ENCODE results near the gene KRTAP13-4. TPM values are rescaled to one million over a fixed set of nuclear protein-coding genes. Genes with fewer than 3 reads are reported as not detected.

The KRTAP13-4 gene
- total and polyA plus RNA-seq, 2 experiments from 2014 or later, result not detected

DNA sequence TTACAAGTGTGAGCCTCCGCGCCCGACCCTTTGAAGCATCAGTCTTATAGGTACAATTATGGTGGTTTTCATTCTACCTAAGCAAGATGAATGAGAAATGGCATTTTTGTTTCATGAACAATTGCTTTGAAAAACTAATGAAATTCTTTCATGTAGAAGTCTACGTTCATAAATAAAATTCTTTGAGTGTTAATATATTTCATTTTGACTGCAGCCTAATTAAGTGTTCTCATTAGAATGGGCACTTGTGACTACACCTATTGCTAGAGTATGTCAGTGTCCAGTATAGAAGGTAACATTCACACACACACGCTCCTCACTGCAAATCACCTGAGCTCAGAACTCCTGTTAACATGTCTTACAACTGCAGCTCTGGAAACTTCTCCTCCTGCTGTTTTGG is 10.0 kb downstream of the KRTAP13-4 start, which contains the start of gene KRTAP15-1:
Gene KRTAP15-1, plus strand, starts transcription at position 301 of the 400 bp plus-strand sequence. Its CDS starts 53 bp downstream, at position 354.
- Histone ChIP-seq H2AFZ (no peak within 1 kb of the TSS), H4K20me1 (ENCODE audit: insufficient read depth, poor library complexity, severe bottlenecking) (no peaks in the 10 kb centered on the region), H3K9me2 (replicated peaks; ENCODE audit: insufficient read depth) (no peaks in the 10 kb centered on the region), H3K4me2 (no peak within 1 kb of the TSS), H3K27me3 (no peaks in the 10 kb centered on the region), H3K36me3 (replicated peaks; ENCODE audit: insufficient read depth, low read depth) (no peaks in the 10 kb centered on the region), H3K79me2 (no peaks in the 10 kb centered on the region), H3K27ac (no peak within 1 kb of the TSS), H3K4me1 (ENCODE audit: insufficient read depth) (peaks cover 6% of the 10 kb centered on the region), H3K4me3 (no peak within 1 kb of the TSS), H3K9me3 (ENCODE audit: low read depth) (no peaks in the 10 kb centered on the region)
- 96% methylated on average over 5 of the region's 5 CpGs for WGBS (ENCODE audit: low lambda C conversion rate, missing lambda C conversion rate)
- no peak for DNase-seq (ENCODE audit: low spot score)
- TF ChIP-seq EZH2 (IDR thresholded peaks at IDR 0.05; ENCODE audit: borderline replicate concordance), result no peak

DNA sequence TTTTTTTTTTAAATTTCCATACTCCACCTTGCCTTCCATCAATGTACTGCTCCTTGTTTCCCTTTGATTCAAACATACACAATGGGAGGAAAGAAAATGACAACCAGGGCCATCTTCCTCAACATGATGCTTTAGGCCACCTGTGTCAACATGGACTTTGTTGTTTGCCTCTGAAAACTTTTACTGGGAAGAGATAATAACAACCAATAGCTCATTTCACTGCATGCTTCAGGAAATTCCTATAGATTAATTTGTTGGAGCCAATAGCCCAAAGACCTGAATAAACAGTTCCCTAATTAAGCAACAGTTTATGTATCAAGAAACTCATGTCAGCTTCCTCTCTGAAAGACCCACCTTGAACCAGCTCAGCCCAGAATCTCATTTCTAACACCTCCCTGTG is 13.2 kb downstream of the KRTAP13-4 start:
- H3K36me3 ChIP-seq (replicated peaks; ENCODE audit: insufficient read depth, low read depth), result no peaks in the 10 kb centered on the region
- TF ChIP-seq, protein P1, sequence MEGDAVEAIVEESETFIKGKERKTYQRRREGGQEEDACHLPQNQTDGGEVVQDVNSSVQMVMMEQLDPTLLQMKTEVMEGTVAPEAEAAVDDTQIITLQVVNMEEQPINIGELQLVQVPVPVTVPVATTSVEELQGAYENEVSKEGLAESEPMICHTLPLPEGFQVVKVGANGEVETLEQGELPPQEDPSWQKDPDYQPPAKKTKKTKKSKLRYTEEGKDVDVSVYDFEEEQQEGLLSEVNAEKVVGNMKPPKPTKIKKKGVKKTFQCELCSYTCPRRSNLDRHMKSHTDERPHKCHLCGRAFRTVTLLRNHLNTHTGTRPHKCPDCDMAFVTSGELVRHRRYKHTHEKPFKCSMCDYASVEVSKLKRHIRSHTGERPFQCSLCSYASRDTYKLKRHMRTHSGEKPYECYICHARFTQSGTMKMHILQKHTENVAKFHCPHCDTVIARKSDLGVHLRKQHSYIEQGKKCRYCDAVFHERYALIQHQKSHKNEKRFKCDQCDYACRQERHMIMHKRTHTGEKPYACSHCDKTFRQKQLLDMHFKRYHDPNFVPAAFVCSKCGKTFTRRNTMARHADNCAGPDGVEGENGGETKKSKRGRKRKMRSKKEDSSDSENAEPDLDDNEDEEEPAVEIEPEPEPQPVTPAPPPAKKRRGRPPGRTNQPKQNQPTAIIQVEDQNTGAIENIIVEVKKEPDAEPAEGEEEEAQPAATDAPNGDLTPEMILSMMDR (IDR thresholded peaks at IDR 0.05; ENCODE audit: poor library complexity), result no peak
- TF ChIP-seq EZH2phosphoT487 (IDR thresholded peaks at IDR 0.05; ENCODE audit: low read depth, severe bottlenecking, unreplicated experiment), result no peak
- TF ChIP-seq EZH2 (IDR thresholded peaks at IDR 0.05; ENCODE audit: borderline replicate concordance), result no peak
- no peaks in the 10 kb centered on the region for H4K20me1 ChIP-seq (ENCODE audit: insufficient read depth, poor library complexity, severe bottlenecking)
- no peak overlapping the region for H3K27ac ChIP-seq
- no peak overlapping the region for H2AFZ ChIP-seq
- H3K27me3 ChIP-seq, result no peaks in the 10 kb centered on the region
- DNase-seq (ENCODE audit: low spot score), result no peak
- no peaks in the 10 kb centered on the region for H3K9me2 ChIP-seq (replicated peaks; ENCODE audit: insufficient read depth)
- H3K4me2 ChIP-seq, result no peak overlapping the region
- peaks cover 6% of the 10 kb centered on the region for H3K4me1 ChIP-seq (ENCODE audit: insufficient read depth)
- H3K4me3 ChIP-seq, result no peak overlapping the region
- no peaks in the 10 kb centered on the region for H3K9me3 ChIP-seq (ENCODE audit: low read depth)
- H3K79me2 ChIP-seq, result no peaks in the 10 kb centered on the region

DNA sequence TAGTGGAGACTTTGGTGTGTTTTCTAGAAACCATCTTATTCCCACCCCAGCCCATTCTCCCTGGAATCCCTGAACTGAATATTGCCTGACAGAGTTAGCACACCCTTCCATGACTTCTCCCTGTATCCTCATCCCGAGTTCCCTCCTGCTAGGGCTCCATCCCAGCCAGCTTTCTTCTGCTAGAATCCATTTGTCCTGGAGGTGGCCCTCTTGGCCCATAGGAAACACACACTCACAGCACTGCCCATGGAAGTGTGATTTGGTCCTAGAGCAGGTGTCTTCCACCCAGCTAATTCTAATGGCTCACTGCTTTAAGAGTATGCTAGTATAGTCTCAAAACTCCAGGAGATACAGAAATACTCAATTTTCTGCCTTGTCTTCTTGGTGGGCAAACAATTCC is 14.2 kb downstream of the KRTAP13-4 start:
- Histone ChIP-seq H3K9me2 (replicated peaks; ENCODE audit: insufficient read depth) (no peaks in the 10 kb centered on the region), H3K27ac (no peak overlapping the region), H2AFZ (no peak overlapping the region), H3K4me3 (no peak overlapping the region), H4K20me1 (ENCODE audit: insufficient read depth, poor library complexity, severe bottlenecking) (no peaks in the 10 kb centered on the region), H3K4me2 (no peak overlapping the region), H3K27me3 (no peaks in the 10 kb centered on the region), H3K36me3 (replicated peaks; ENCODE audit: insufficient read depth, low read depth) (no peaks in the 10 kb centered on the region), H3K9me3 (ENCODE audit: low read depth) (no peaks in the 10 kb centered on the region), H3K4me1 (ENCODE audit: insufficient read depth) (peaks cover 6% of the 10 kb centered on the region), H3K79me2 (no peaks in the 10 kb centered on the region)
- no peak for DNase-seq (ENCODE audit: low spot score)
- TF ChIP-seq, protein P1 (IDR thresholded peaks at IDR 0.05; ENCODE audit: poor library complexity), result no peak
- TF ChIP-seq EZH2 (IDR thresholded peaks at IDR 0.05; ENCODE audit: borderline replicate concordance), result no peak
- TF ChIP-seq EZH2phosphoT487 (IDR thresholded peaks at IDR 0.05; ENCODE audit: low read depth, severe bottlenecking, unreplicated experiment), result no peak
- 73% methylated on average over 1 of the region's 1 CpG for WGBS (ENCODE audit: low lambda C conversion rate, missing lambda C conversion rate)

DNA sequence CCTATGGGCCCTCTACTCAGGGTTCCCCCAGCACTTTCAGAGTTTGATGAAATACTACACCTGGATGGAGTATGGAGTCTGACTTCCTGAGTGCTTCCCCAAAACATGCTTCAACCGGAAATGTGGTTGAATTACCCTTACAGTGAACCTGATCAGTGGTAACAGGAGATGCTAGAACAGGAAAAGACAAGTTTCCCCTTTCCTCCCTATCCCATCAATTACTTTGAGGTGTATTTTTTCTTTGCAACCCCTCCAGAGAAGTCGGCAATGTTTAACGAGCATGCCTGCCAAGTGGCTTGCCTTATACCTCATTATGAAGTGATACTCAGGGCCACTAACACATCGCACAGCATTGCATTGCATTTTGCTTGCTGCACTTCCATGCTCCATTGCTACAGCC is 17.0 kb downstream of the KRTAP13-4 start:
- no peak overlapping the region for H2AFZ ChIP-seq

More for the DNA sequence above, 17.0 kb downstream of the KRTAP13-4 start:
- Histone ChIP-seq H3K4me1 (ENCODE audit: insufficient read depth) (peaks cover 6% of the 10 kb centered on the region), H3K9me3 (ENCODE audit: low read depth) (no peaks in the 10 kb centered on the region), H3K4me2 (no peak overlapping the region), H3K36me3 (replicated peaks; ENCODE audit: insufficient read depth, low read depth) (no peaks in the 10 kb centered on the region), H3K4me3 (no peak overlapping the region), H3K27ac (no peak overlapping the region), H4K20me1 (ENCODE audit: insufficient read depth, poor library complexity, severe bottlenecking) (no peaks in the 10 kb centered on the region), H3K27me3 (no peaks in the 10 kb centered on the region), H3K79me2 (no peaks in the 10 kb centered on the region), H3K9me2 (replicated peaks; ENCODE audit: insufficient read depth) (no peaks in the 10 kb centered on the region)
- DNase-seq (ENCODE audit: low spot score), result no peak
- 69% methylated on average over 4 of the region's 4 CpGs for WGBS (ENCODE audit: low lambda C conversion rate, missing lambda C conversion rate)
- TF ChIP-seq EZH2 (IDR thresholded peaks at IDR 0.05; ENCODE audit: borderline replicate concordance), result no peak
- TF ChIP-seq EZH2phosphoT487 (IDR thresholded peaks at IDR 0.05; ENCODE audit: low read depth, severe bottlenecking, unreplicated experiment), result no peak
- TF ChIP-seq, protein P1 (IDR thresholded peaks at IDR 0.05; ENCODE audit: poor library complexity), result no peak

All from hepatocyte (in vitro differentiated cells).